ENCODE measurements around the gene SGTA.

Gene SGTA

GRCh38 chr19:2770055-2771013, 12.7 kb downstream of the SGTA start:
- no peak for DNase-seq (ENCODE audit: low read depth)

GRCh38 chr19:2769218-2769617, 13.9 kb downstream of the SGTA start:
- DNase-seq (ENCODE audit: low read depth) = no peak

GRCh38 chr19:2768365-2769132, 14.5 kb downstream of the SGTA start:
- no peak for DNase-seq (ENCODE audit: low read depth)

- DNase-seq (ENCODE audit: low read depth) = no peak
Measured at GRCh38 chr19:2767688-2768087, 15.4 kb downstream of the SGTA start.

GRCh38 chr19:2766594-2767372, 16.3 kb downstream of the SGTA start:
- DNase-seq (ENCODE audit: low read depth) = no peak

GRCh38 chr19:2765376-2765775, 17.7 kb downstream of the SGTA start:
- DNase-seq (ENCODE audit: low read depth) = no peak

GRCh38 chr19:2764945-2765344, 18.1 kb downstream of the SGTA start:
- DNase-seq (ENCODE audit: low read depth) = no peak

GRCh38 chr19:2763687-2764086, 19.4 kb downstream of the SGTA start:
- DNase-seq (ENCODE audit: low read depth) = no peak

GRCh38 chr19:2762783-2763496, 20.1 kb downstream of the SGTA start:
- no peak for DNase-seq (ENCODE audit: low read depth)

- no peak for DNase-seq (ENCODE audit: low read depth)
Measured at GRCh38 chr19:2761876-2762782, 20.9 kb downstream of the SGTA start.

- no peak for DNase-seq (ENCODE audit: low read depth)
Measured at GRCh38 chr19:2761309-2761677, 21.8 kb downstream of the SGTA start.

GRCh38 chr19:2759965-2760364, 23.1 kb downstream of the SGTA start:
- DNase-seq (ENCODE audit: low read depth) = no peak

GRCh38 chr19:2759362-2759761, 23.7 kb downstream of the SGTA start:
- DNase-seq (ENCODE audit: low read depth) = no peak

GRCh38 chr19:2758601-2759313, 24.3 kb downstream of the SGTA start:
- DNase-seq (ENCODE audit: low read depth) = no peak

- no peak for DNase-seq (ENCODE audit: low read depth)
Measured at GRCh38 chr19:2756921-2757881, 25.9 kb downstream of the SGTA start.

GRCh38 chr19:2756477-2756876, 26.6 kb downstream of the SGTA start:
- no peak for DNase-seq (ENCODE audit: low read depth)

- DNase-seq (ENCODE audit: low read depth) = no peak
Measured at GRCh38 chr19:2755811-2756210, 27.3 kb downstream of the SGTA start.

GRCh38 chr19:2755448-2755705, 27.7 kb downstream of the SGTA start:
- DNase-seq (ENCODE audit: low read depth) = no peak

Measured in GM04503 (cell line).